ENCODE data around the gene MACROD1.

DNA sequence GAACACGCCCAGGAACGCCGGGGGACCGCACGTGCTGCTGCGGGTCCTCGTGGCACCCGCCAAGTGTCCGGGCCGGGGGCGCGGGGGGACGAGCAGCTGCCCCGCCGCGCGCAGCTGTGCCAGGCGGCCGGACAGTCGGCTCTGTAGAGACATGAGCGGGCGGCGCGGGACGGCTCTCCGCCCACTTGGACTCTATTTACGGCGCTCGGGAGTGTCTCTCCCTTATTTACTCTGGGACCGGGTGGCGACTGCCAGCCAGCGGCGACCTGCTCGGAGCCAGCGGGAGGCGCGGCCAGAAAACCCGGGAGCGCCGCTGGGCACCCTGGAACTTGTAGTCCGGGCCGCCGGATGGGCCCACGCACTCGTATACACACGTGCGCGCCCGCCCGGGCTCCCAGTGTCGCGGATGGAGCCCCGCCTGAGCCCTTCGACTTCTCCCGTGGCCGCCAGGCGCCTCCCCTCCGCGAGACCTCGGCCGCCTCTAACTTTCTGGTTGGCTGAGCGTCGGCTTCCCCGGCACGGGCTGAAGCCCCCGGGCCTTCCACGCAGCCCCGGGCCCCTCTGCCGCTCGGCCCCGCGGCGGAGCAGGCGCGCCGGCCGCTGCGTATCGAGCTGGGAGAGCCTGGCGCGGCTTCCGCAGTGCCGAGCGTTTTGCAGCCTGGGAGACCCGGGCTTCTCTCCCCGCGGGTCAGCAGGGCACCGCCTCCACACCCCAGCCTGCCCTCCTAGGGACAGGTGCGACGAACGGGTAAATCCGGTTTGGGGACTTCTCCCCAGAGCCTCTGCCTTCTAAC lies at the start of gene MACROD1:
- TF ChIP-seq, protein P1, sequence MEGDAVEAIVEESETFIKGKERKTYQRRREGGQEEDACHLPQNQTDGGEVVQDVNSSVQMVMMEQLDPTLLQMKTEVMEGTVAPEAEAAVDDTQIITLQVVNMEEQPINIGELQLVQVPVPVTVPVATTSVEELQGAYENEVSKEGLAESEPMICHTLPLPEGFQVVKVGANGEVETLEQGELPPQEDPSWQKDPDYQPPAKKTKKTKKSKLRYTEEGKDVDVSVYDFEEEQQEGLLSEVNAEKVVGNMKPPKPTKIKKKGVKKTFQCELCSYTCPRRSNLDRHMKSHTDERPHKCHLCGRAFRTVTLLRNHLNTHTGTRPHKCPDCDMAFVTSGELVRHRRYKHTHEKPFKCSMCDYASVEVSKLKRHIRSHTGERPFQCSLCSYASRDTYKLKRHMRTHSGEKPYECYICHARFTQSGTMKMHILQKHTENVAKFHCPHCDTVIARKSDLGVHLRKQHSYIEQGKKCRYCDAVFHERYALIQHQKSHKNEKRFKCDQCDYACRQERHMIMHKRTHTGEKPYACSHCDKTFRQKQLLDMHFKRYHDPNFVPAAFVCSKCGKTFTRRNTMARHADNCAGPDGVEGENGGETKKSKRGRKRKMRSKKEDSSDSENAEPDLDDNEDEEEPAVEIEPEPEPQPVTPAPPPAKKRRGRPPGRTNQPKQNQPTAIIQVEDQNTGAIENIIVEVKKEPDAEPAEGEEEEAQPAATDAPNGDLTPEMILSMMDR (IDR thresholded peaks at IDR 0.05) = peak in 1 of 6 experiments; percentile 6
- TF ChIP-seq POLR2A (IDR thresholded peaks at IDR 0.05) = peak in 3 of 4 donors; percentile 4 to 39 (median 39)
